ENCODE measurements around the gene MPG. TPM values are rescaled to one million over a fixed set of nuclear protein-coding genes. Genes with fewer than 3 reads are reported as not detected.

Gene MPG
- total and polyA plus RNA-seq, 2 donors (not counting 1 experiment from before 2014, with no cell fraction given): 59.6 to 66.4 TPM

DNA sequence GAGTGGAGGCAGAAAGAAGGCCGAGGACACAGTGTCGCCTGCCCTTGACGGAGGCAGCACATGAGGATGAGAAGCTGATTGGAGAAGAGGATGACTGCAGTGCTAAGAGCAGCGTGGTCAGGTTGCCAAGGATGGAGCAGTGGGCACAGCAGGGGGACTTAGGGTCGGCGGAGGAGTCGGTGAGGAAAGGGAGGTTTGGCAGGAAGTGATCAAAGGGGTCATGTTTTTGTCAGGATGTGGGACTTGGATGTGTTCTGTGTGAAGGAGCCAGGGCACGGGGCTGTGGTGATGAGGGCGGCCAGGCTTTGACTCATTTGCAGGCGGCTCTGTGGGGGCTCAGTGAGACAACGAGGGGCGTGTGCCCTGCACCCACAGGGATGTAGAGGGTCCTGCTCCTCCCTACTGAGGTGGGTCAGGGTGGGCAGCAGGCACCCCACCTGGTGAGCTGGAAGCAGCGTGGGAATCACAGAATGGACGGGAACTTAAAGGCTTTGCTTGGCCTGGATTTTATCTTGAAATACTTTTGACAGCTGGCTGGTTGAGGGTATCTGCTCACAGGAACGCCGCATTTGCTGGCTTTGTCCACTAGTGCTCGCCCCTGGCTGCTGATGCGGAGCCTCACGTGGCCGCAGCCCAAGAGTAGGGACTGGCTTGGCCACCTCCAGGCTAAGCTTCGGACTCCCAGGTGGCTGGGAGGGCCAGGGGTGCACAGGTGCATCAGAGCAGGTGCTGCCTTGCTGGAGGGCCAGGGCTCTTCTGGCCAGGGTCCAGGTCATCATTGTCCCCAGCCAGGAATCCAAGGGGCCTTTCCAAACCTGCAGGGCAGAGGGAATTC, 6.0 kb downstream of the MPG start:
- TF ChIP-seq EZH2 (IDR thresholded peaks at IDR 0.05; ENCODE audit: borderline replicate concordance, insufficient read depth, low read depth, low read length, poor library complexity, severe bottlenecking): no peak
- TF ChIP-seq, protein P1, sequence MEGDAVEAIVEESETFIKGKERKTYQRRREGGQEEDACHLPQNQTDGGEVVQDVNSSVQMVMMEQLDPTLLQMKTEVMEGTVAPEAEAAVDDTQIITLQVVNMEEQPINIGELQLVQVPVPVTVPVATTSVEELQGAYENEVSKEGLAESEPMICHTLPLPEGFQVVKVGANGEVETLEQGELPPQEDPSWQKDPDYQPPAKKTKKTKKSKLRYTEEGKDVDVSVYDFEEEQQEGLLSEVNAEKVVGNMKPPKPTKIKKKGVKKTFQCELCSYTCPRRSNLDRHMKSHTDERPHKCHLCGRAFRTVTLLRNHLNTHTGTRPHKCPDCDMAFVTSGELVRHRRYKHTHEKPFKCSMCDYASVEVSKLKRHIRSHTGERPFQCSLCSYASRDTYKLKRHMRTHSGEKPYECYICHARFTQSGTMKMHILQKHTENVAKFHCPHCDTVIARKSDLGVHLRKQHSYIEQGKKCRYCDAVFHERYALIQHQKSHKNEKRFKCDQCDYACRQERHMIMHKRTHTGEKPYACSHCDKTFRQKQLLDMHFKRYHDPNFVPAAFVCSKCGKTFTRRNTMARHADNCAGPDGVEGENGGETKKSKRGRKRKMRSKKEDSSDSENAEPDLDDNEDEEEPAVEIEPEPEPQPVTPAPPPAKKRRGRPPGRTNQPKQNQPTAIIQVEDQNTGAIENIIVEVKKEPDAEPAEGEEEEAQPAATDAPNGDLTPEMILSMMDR (IDR thresholded peaks at IDR 0.05): no peak
- Histone ChIP-seq H3K27me3 (replicated peaks in 1 of 4; ENCODE audit: control extremely low read depth in 1 of 4, control insufficient read depth in 3 of 4, insufficient read depth in 4 of 4, low read length in 3 of 4) (no peaks in the 10 kb centered on the region), H3K79me2 (ENCODE audit: control insufficient read depth, insufficient read depth, low read length) (peaks cover 18% of the 10 kb centered on the region), H3K4me1 (ENCODE audit: control insufficient read depth in 2 of 2, insufficient read depth in 2 of 2, low read length in 2 of 2) (peaks cover 23 to 30% of the 10 kb centered on the region in 2 donors), H3K9me3 (ENCODE audit: control extremely low read depth in 1 of 3, control insufficient read depth in 2 of 3, insufficient read depth in 1 of 3, low read length in 2 of 3) (no peaks in the 10 kb centered on the region), H3K4me2 (replicated peaks; ENCODE audit: low read depth, low read length, poor library complexity, severe bottlenecking) (peak overlapping the region; percentile 67), H4K20me1 (ENCODE audit: control insufficient read depth, insufficient read depth, low read length, poor library complexity, severe bottlenecking) (peaks cover 9% of the 10 kb centered on the region), H3K36me3 (replicated peaks in 1 of 2; ENCODE audit: control extremely low read depth in 1 of 2, control insufficient read depth in 1 of 2, extremely low read depth in 1 of 2, insufficient read depth in 2 of 2, low read length in 1 of 2) (peaks cover 0 to 42% of the 10 kb centered on the region in 2 experiments), H3K9ac (ENCODE audit: low read length) (peak overlapping the region; percentile 6), H3K4me3 (ENCODE audit: control extremely low read depth in 1 of 5, extremely low read depth in 1 of 5, insufficient read depth in 1 of 5, low read depth in 2 of 5, low read length in 4 of 5) (no peak overlapping the region), H3K27ac (ENCODE audit: low read length in 2 of 2) (peak overlapping the region; percentile 86 to 93), H2AFZ (ENCODE audit: insufficient read depth, low read depth, low read length, poor library complexity, severe bottlenecking) (no peak overlapping the region)
- Mint-ChIP-seq H3K4me3 (peak overlapping the region; percentile 80), H3K27me3 (no peaks in the 10 kb centered on the region), H3K4me1 (peaks cover 32% of the 10 kb centered on the region), H3K27ac (peak overlapping the region; percentile 96), H3K9me3 (ENCODE audit: insufficient read depth) (no peaks in the 10 kb centered on the region)
- ATAC-seq (ENCODE audit: low read depth): no peak
- no peak for DNase-seq
- WGBS (ENCODE audit: insufficient coverage): 61% methylated on average over 21 of the region's 21 CpGs
- POLR2A ChIA-PET: interaction anchor here (0.7 to 1.7 kb wide), 5 partner anchors 10 to 487 kb away, joined by 3 to 9 read pairs (median 4); partner anchors contain the start of gene FAM234A
- intact Hi-C loops (cut with micrococcal nuclease): no loop called here
- CTCF ChIA-PET: interaction anchor here (0.5 to 4.2 kb wide), 7 partner anchors 10 to 45 kb away, joined by 3 to 31 read pairs (median 4); partner anchors contain the start of gene RHBDF1
